Trophoblast cell (in vitro differentiated cells and primary cell): ENCODE results near the gene PCSK5.
"Not testable (repeated sequence)": the region's sequence is repeated elsewhere in the genome, so short reads cannot be mapped to it uniquely, and the experiment has no call there.

Experiments used
- DNase-seq, 2 donors: peaks; one replicate each; pipeline ENCODE4 v3.0.0-alpha.2; 2016
- H2AFZ ChIP-seq: 2 replicates; pipeline ENCODE4 v1.6.1; 2013; ENCODE audit warnings: low read length, moderate library complexity, mild to moderate bottlenecking; ENCODE audit not compliant: insufficient read depth, poor library complexity
- H2AK5ac ChIP-seq: 2 replicates; pipeline ENCODE4 v1.6.1; 2013; ENCODE audit warnings: mild to moderate bottlenecking, low read length
- H2BK120ac ChIP-seq: 2 replicates; pipeline ENCODE4 v1.6.1; 2013; ENCODE audit warnings: low read length, mild to moderate bottlenecking, moderate library complexity; ENCODE audit not compliant: insufficient read depth, poor library complexity
- H2BK12ac ChIP-seq: 2 replicates; pipeline ENCODE4 v1.6.1; 2013; ENCODE audit warnings: mild to moderate bottlenecking, low read length, moderate library complexity
- H2BK5ac ChIP-seq: 2 replicates; pipeline ENCODE4 v1.6.1; 2013; ENCODE audit warnings: low read length, low read depth, moderate library complexity, mild to moderate bottlenecking; ENCODE audit not compliant: poor library complexity
- H3K14ac ChIP-seq: 2 replicates; pipeline ENCODE4 v1.6.1; 2013; ENCODE audit warnings: mild to moderate bottlenecking, low read length
- H3K18ac ChIP-seq: 2 replicates; pipeline ENCODE4 v1.6.1; 2013; ENCODE audit warnings: mild to moderate bottlenecking, low read length
- H3K23ac ChIP-seq: 2 replicates; pipeline ENCODE4 v1.6.1; 2013; ENCODE audit warnings: low read length
- H3K27ac ChIP-seq: 2 replicates; pipeline ENCODE4 v1.5.1; 2013; ENCODE audit warnings: low read depth, mild to moderate bottlenecking, inconsistent platforms, low read length, moderate library complexity
- H3K27me3 ChIP-seq: 2 replicates; pipeline ENCODE4 v1.6.1; 2013; ENCODE audit warnings: inconsistent platforms, mild to moderate bottlenecking, low read length, moderate library complexity; ENCODE audit not compliant: insufficient read depth
- H3K36me3 ChIP-seq, 2 experiments: 1 replicate in 1 of 2; 2 replicates in 1 of 2; pipeline ENCODE4 v1.6.1; 2013; ENCODE audit warnings: low read length in 2 of 2, mild to moderate bottlenecking in 2 of 2, moderate library complexity in 1 of 2; ENCODE audit not compliant: insufficient read depth in 2 of 2, control insufficient read depth in 1 of 2
- H3K4ac ChIP-seq: 2 replicates; pipeline ENCODE4 v1.6.1; 2013; ENCODE audit warnings: low read depth, mild to moderate bottlenecking, low read length, moderate library complexity
- H3K4me1 ChIP-seq, 2 experiments: 1 replicate in 1 of 2; 2 replicates in 1 of 2; pipeline ENCODE4 v1.6.1; 2013; ENCODE audit warnings: low read length in 2 of 2, mild to moderate bottlenecking in 2 of 2, moderate library complexity in 1 of 2; ENCODE audit not compliant: insufficient read depth in 2 of 2, control insufficient read depth in 1 of 2
- H3K4me2 ChIP-seq: 2 replicates; pipeline ENCODE4 v1.6.1; 2013; ENCODE audit warnings: inconsistent platforms, mild to moderate bottlenecking, low read length, moderate library complexity
- H3K4me3 ChIP-seq: 2 replicates; pipeline ENCODE4 v1.5.1; 2013; ENCODE audit warnings: mild to moderate bottlenecking, low read depth, low read length, inconsistent platforms
- H3K79me1 ChIP-seq: one replicate; pipeline ENCODE4 v1.6.1; 2013; ENCODE audit warnings: low read length
- H3K79me2 ChIP-seq: 2 replicates; pipeline ENCODE4 v1.6.1; 2013; ENCODE audit warnings: low read length, mild to moderate bottlenecking; ENCODE audit not compliant: control insufficient read depth, insufficient read depth, poor library complexity
- H3K9ac ChIP-seq: 2 replicates; pipeline ENCODE4 v1.6.1; 2013; ENCODE audit warnings: mild to moderate bottlenecking, low read length
- H3K9me3 ChIP-seq: 2 replicates; pipeline ENCODE4 v1.6.1; 2013; ENCODE audit warnings: low read depth, mild to moderate bottlenecking, control low read depth, inconsistent platforms, low read length; ENCODE audit not compliant: insufficient read depth
- H4K12ac ChIP-seq: 2 replicates; pipeline ENCODE4 v1.6.1; 2013; ENCODE audit warnings: low read depth, mild to moderate bottlenecking, low read length, moderate library complexity
- H4K8ac ChIP-seq: 2 replicates; pipeline ENCODE4 v1.6.1; 2013; ENCODE audit warnings: low read depth, mild to moderate bottlenecking, low read length, moderate library complexity
- H4K91ac ChIP-seq: one replicate; pipeline ENCODE4 v1.6.1; 2013; ENCODE audit warnings: low read depth, mild to moderate bottlenecking, low read length, moderate library complexity
- WGBS: extraction: QIAGEN DNeasy Blood & Tissue Kit; methylation state at CpG from one replicate; pipeline ENCODE4 v1.1.7; 2013; ENCODE audit warnings: missing lambda C conversion rate; ENCODE audit not compliant: insufficient read length, insufficient coverage; ENCODE audit errors: extremely low coverage; 5-methylcytosine and 5-hydroxymethylcytosine counted together

PCSK5 gene

DNA sequence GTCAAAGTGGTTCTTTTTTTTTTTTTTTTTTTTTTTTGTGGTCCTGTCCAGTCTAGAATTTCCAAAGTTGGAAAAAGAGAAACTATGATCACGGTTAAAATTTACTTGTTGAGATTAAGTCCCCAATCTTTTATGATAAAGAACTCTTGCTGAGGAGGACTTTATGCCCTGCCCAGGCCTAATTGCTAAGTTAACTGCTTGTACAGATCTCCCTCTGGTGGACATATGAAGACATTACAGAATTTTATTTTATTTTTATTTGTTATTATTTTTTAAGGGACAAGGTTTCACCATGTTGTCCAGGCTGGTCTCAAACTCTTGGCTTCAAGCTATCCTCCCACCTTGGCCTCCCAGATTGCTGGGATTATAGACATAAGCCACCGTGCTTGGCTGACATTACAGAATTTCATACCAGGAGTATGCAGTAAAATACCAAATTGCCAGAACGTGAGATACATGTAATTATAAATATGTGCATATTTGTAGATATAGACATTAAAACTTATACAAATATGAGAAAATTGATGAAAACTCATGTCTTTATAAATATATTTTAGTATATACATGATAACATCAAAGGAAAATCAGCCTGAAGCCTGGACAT, 412.6 kb downstream of the PCSK5 start:
- no peak overlapping the region for H2AFZ ChIP-seq
- no CpG with 5 or more reads among the region's 3 CpGs for WGBS
- no peak overlapping the region for H4K12ac ChIP-seq
- no peaks in the 10 kb centered on the region for H3K9me3 ChIP-seq
- H4K91ac ChIP-seq = peak overlapping the region; percentile 24
- H3K18ac ChIP-seq = no peak overlapping the region
- H3K36me3 ChIP-seq = no peaks in the 10 kb centered on the region
- H2BK120ac ChIP-seq = peak overlapping the region; percentile 51
- H3K9ac ChIP-seq = no peak overlapping the region
- H2BK12ac ChIP-seq = peak overlapping the region; percentile 49
- no peaks in the 10 kb centered on the region for H3K79me2 ChIP-seq
- H3K4me3 ChIP-seq = no peak overlapping the region
- no peak overlapping the region for H3K14ac ChIP-seq
- H3K4me1 ChIP-seq = peaks cover 1 to 3% of the 10 kb centered on the region in 2 experiments
- H4K8ac ChIP-seq = peak overlapping the region; percentile 47
- H3K79me1 ChIP-seq = peaks cover 3% of the 10 kb centered on the region
- no peak overlapping the region for H2AK5ac ChIP-seq
- H3K4ac ChIP-seq = no peak overlapping the region
- no peak overlapping the region for H3K27ac ChIP-seq
- H2BK5ac ChIP-seq = no peak overlapping the region
- no peak overlapping the region for H3K4me2 ChIP-seq
- H3K23ac ChIP-seq = no peak overlapping the region
- peak in 1 of 2 donors; percentile 69 for DNase-seq
- H3K27me3 ChIP-seq = no peaks in the 10 kb centered on the region

DNA sequence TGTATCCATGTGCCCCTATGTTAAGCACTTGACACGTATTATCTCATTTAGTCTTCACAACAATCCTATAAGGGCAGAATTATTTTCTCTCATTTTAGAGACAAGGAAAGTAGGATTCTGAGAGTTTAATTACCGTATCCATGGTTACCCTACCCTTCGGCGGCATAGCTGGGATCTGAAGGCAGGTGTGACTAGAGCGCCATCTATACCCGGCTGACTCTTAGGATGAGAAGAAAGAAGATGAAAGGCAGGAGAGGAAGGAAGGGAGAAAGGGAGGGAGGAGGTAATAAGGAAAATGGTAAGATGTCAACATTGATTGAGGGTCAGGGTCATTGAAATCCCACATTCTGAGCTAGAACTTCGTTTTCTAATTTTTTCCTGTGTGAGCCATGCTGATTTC, 416.6 kb downstream of the PCSK5 start:
- H3K18ac ChIP-seq, H3K4ac ChIP-seq, H4K8ac ChIP-seq, H4K12ac ChIP-seq, H3K79me2 ChIP-seq, H3K9ac ChIP-seq, H3K4me2 ChIP-seq, H2BK5ac ChIP-seq, H3K4me3 ChIP-seq, H3K27ac ChIP-seq, H3K9me3 ChIP-seq, H3K23ac ChIP-seq, H3K14ac ChIP-seq, H3K36me3 ChIP-seq, H2AFZ ChIP-seq, H2AK5ac ChIP-seq, H3K27me3 ChIP-seq: not testable (repeated sequence)
- WGBS = no CpG with 5 or more reads among the region's 7 CpGs
- peak in 1 of 2 donors; percentile 45 for DNase-seq
- Histone ChIP-seq H3K4me1 (peaks cover 10 to 11% of the 10 kb centered on the region in 2 experiments), H4K91ac (peak overlapping the region; percentile 57), H2BK12ac (peak overlapping the region; percentile 94), H3K79me1 (peaks cover 16% of the 10 kb centered on the region), H2BK120ac (peak overlapping the region; percentile 63)

DNA sequence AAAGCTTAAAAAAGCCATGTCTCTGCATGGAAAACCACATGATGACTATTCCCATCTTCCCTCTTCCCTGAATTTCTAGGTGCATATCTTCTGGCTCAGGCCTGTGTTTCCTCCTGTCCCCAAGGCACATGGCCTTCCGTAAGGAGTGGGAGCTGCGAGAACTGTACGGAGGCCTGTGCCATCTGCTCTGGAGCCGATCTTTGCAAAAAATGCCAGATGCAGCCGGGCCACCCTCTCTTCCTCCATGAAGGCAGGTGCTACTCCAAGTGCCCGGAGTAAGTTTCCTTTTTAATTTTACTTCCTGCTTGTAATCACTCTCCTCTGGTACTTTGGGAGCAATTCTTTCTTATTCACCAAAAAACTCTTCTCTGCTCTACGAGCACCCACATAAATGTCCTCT, 420.1 kb downstream of the PCSK5 start:
- peak overlapping the region; percentile 64 for H2AK5ac ChIP-seq
- no peak overlapping the region for H3K23ac ChIP-seq
- peak overlapping the region; percentile 94 for H3K14ac ChIP-seq
- H2BK12ac ChIP-seq = peak overlapping the region; percentile 98
- no peak overlapping the region for H3K4me2 ChIP-seq
- peak overlapping the region; percentile 99 for H4K91ac ChIP-seq
- H3K27ac ChIP-seq = peak overlapping the region; percentile 97
- H2BK120ac ChIP-seq = peak overlapping the region; percentile 99
- peaks cover 3% of the 10 kb centered on the region for H3K79me2 ChIP-seq
- no peak overlapping the region for H3K4me3 ChIP-seq
- peak overlapping the region; percentile 95 for H3K18ac ChIP-seq
- no peak overlapping the region for H4K12ac ChIP-seq
- no peaks in the 10 kb centered on the region for H3K9me3 ChIP-seq
- H3K27me3 ChIP-seq = no peaks in the 10 kb centered on the region
- WGBS = no CpG with 5 or more reads among the region's 7 CpGs
- no peak overlapping the region for H3K9ac ChIP-seq
- peaks cover 14 to 17% of the 10 kb centered on the region in 2 experiments for H3K4me1 ChIP-seq
- no peak for DNase-seq
- H2AFZ ChIP-seq = no peak overlapping the region
- peak overlapping the region; percentile 93 for H3K4ac ChIP-seq
- H2BK5ac ChIP-seq = peak overlapping the region; percentile 93
- H3K79me1 ChIP-seq = peaks cover 30% of the 10 kb centered on the region
- H3K36me3 ChIP-seq = no peaks in the 10 kb centered on the region
- H4K8ac ChIP-seq = peak overlapping the region; percentile 72

DNA sequence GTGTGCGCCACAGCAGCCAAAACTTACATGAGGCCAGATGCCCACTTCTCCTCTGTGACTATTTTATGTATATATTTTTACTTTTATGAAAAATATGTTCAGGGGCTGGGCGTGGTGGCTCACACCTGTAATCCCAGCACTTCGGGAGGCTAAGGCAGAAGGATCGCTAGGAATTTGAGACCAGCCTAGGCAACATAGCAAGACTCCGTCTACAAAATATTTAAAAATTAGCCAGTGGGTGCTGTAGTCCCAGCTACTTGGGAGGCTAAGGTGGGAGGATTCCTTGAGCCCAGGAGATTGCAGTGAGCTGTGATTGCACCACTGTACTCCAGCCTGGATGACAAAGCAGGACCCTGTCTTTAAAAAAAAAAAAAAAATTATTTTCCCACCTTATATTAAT, 420.5 kb downstream of the PCSK5 start:
- Histone ChIP-seq H3K4me1 (peaks cover 14 to 17% of the 10 kb centered on the region in 2 experiments), H2BK120ac (peak overlapping the region; percentile 99), H4K12ac (no peak overlapping the region), H2BK12ac (peak overlapping the region; percentile 84), H3K23ac (no peak overlapping the region), H3K27ac (peak overlapping the region; percentile 97), H2BK5ac (peak overlapping the region; percentile 93), H3K9me3 (no peaks in the 10 kb centered on the region), H3K4me3 (no peak overlapping the region), H3K27me3 (no peaks in the 10 kb centered on the region), H3K4ac (peak overlapping the region; percentile 64), H3K4me2 (no peak overlapping the region), H2AFZ (no peak overlapping the region), H3K36me3 (no peaks in the 10 kb centered on the region), H3K79me1 (peaks cover 32% of the 10 kb centered on the region), H3K9ac (no peak overlapping the region), H2AK5ac (no peak overlapping the region), H4K91ac (peak overlapping the region; percentile 99), H3K14ac (peak overlapping the region; percentile 94), H3K18ac (peak overlapping the region; percentile 25), H4K8ac (peak overlapping the region; percentile 71), H3K79me2 (peaks cover 3% of the 10 kb centered on the region)
- no CpG with 5 or more reads among the region's 5 CpGs for WGBS
- peak; percentile 67 to 85 for DNase-seq
